ENCODE measurements around the gene PCSK5. TPM values are rescaled to one million over a fixed set of nuclear protein-coding genes. Genes with fewer than 3 reads are reported as not detected.

PCSK5 gene
- total RNA-seq, 1 donor from 2014 or later: 16.7 TPM

DNA sequence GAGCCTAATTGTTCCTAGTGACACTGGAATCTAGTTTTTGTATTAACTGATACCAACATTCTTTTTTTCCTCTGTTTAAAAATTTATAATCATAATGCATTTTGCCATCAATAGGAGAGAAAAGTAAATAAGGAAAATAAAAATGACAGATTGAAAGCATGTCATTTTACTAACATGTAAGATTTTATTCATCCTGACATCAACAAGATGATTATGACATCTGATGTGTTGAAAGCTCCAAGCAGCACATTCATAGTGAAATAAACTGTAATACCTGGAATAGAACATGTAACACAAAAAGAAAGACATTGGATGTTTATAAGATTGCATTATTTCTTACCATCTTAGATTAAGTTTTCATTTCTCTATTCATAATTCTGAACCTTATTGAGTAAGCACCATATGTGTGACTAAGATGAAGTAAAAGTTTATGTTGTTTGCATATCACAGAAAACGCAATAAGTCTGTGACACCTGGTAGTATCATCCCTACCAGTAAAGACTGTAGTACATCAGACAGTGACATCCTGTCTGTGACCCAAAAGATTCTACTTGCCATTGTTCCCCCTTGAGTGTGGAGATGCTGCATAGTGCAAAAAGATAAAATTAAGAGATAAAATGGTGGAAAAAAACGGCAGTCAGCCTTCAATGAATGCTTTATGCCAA lies 225.6 kb downstream of the PCSK5 start:
- Histone ChIP-seq H3K4me1 (ENCODE audit: control insufficient read depth in 3 of 3, insufficient read depth in 3 of 3, low read length in 3 of 3) (peaks cover 0 to 3% (median 0%) of the 10 kb centered on the region in 3 donors), H3K27ac (ENCODE audit: low read depth, low read length) (no peak overlapping the region), H3K4me3 (ENCODE audit: low read length in 3 of 3) (no peak overlapping the region), H3K9me3 (ENCODE audit: control insufficient read depth in 3 of 3, low read length in 3 of 3) (no peaks in the 10 kb centered on the region), H3K36me3 (ENCODE audit: control insufficient read depth in 3 of 3, insufficient read depth in 3 of 3, low read length in 3 of 3) (no peaks in the 10 kb centered on the region), H3K27me3 (ENCODE audit: control insufficient read depth in 3 of 3, insufficient read depth in 3 of 3, low read length in 3 of 3) (no peaks in the 10 kb centered on the region), H3K9ac (ENCODE audit: low read depth in 1 of 3, low read length in 3 of 3) (no peak overlapping the region)

DNA sequence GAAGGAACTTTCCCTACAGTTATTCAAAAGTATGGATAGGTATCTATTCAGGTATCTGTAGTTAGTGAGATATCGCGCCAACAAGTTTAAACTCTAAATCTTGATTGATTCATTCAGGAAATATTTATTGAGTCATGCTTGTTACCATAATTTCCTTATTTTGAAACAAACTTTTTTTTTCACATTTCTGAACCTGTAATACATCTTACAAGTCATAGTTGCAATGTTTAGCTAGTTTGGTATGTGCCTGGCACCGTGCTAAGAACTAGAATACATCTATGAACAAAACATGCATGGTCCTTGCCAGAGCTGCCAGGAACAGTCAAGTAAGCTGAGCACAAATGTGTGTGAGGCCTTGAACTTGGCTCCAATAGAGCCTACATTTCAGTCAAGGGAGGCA lies 226.4 kb downstream of the PCSK5 start:
- Histone ChIP-seq H3K27me3 (ENCODE audit: control insufficient read depth in 3 of 3, insufficient read depth in 3 of 3, low read length in 3 of 3) (no peaks in the 10 kb centered on the region), H3K36me3 (ENCODE audit: control insufficient read depth in 3 of 3, insufficient read depth in 3 of 3, low read length in 3 of 3) (no peaks in the 10 kb centered on the region), H3K4me1 (ENCODE audit: control insufficient read depth in 3 of 3, insufficient read depth in 3 of 3, low read length in 3 of 3) (peaks cover 0 to 3% (median 0%) of the 10 kb centered on the region in 3 donors), H3K9ac (ENCODE audit: low read depth in 1 of 3, low read length in 3 of 3) (no peak overlapping the region), H3K4me3 (ENCODE audit: low read length in 3 of 3) (no peak overlapping the region), H3K9me3 (ENCODE audit: control insufficient read depth in 3 of 3, low read length in 3 of 3) (no peaks in the 10 kb centered on the region), H3K27ac (ENCODE audit: low read depth, low read length) (no peak overlapping the region)

DNA sequence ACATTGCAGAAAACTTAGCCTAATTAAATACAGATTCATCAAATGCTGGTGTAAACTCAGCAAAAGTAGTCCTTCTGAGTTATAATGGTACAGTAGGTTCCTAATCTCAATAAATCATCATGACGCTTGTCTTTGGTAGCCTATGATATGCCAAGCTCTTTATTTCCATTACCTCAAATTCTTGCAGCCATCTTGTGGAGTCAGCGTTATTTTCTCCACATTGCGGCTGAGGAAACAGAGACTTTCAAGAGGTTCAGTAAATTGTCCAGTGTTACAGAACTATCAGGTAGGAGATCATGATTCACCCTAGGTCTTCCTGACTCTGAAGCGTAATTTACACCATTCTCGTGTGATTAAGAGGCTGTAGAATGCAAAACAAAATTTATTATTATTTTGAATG lies 237.2 kb downstream of the PCSK5 start:
- Histone ChIP-seq H3K9me3 (ENCODE audit: control insufficient read depth in 3 of 3, low read length in 3 of 3) (no peaks in the 10 kb centered on the region), H3K27ac (ENCODE audit: low read depth, low read length) (no peak overlapping the region), H3K4me3 (ENCODE audit: low read length in 3 of 3) (no peak overlapping the region), H3K27me3 (ENCODE audit: control insufficient read depth in 3 of 3, insufficient read depth in 3 of 3, low read length in 3 of 3) (no peaks in the 10 kb centered on the region), H3K9ac (ENCODE audit: low read depth in 1 of 3, low read length in 3 of 3) (no peak overlapping the region), H3K36me3 (ENCODE audit: control insufficient read depth in 3 of 3, insufficient read depth in 3 of 3, low read length in 3 of 3) (no peaks in the 10 kb centered on the region), H3K4me1 (ENCODE audit: control insufficient read depth in 3 of 3, insufficient read depth in 3 of 3, low read length in 3 of 3) (no peaks in the 10 kb centered on the region)

DNA sequence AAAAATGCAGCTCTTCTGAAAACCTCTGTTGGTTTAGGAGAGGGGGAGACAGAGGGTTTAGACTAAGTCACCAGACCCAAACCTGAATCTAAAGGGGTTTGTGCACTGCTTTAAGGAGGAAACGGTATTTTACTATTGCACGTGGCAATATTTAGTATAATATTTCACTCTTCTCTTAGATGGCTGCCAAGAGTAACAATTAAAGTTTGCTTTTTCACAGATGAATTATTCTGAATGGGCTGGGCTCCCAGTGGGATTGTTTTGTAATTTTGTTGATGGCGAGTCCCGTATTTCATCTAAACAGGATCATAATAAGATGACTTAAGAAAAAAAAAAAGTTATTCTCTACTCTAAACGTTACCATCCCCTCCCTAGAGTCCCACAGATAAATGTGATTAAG lies 245.4 kb downstream of the PCSK5 start:
- Histone ChIP-seq H3K27ac (ENCODE audit: low read depth, low read length) (no peak overlapping the region), H3K9me3 (ENCODE audit: control insufficient read depth in 3 of 3, low read length in 3 of 3) (no peaks in the 10 kb centered on the region), H3K4me1 (ENCODE audit: control insufficient read depth in 3 of 3, insufficient read depth in 3 of 3, low read length in 3 of 3) (no peaks in the 10 kb centered on the region), H3K4me3 (ENCODE audit: low read length in 3 of 3) (no peak overlapping the region), H3K36me3 (ENCODE audit: control insufficient read depth in 3 of 3, insufficient read depth in 3 of 3, low read length in 3 of 3) (no peaks in the 10 kb centered on the region), H3K9ac (ENCODE audit: low read depth in 1 of 3, low read length in 3 of 3) (no peak overlapping the region), H3K27me3 (ENCODE audit: control insufficient read depth in 3 of 3, insufficient read depth in 3 of 3, low read length in 3 of 3) (no peaks in the 10 kb centered on the region)

DNA sequence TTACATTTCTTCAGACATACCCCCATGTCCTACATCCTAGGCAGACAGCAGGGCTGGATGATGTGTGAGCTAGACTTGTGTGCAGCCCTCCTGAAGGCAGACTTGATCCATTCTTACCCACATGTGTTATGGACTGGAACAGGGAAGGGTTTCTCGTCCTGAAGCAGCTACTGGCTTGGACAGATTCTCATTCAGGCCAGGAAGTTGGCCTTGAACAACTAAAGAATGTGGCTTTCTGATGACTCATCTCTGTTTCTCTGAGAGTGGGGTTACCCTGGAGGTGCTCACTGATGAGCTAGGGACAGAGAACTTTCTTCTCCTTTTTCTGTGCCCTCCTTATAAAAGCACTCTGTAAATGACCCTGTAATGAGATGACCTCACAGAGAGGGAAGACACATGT lies 246.5 kb downstream of the PCSK5 start:
- Histone ChIP-seq H3K4me1 (ENCODE audit: control insufficient read depth in 3 of 3, insufficient read depth in 3 of 3, low read length in 3 of 3) (no peaks in the 10 kb centered on the region), H3K36me3 (ENCODE audit: control insufficient read depth in 3 of 3, insufficient read depth in 3 of 3, low read length in 3 of 3) (no peaks in the 10 kb centered on the region), H3K27ac (ENCODE audit: low read depth, low read length) (no peak overlapping the region), H3K9me3 (ENCODE audit: control insufficient read depth in 3 of 3, low read length in 3 of 3) (no peaks in the 10 kb centered on the region), H3K4me3 (ENCODE audit: low read length in 3 of 3) (no peak overlapping the region), H3K9ac (ENCODE audit: low read depth in 1 of 3, low read length in 3 of 3) (no peak overlapping the region), H3K27me3 (ENCODE audit: control insufficient read depth in 3 of 3, insufficient read depth in 3 of 3, low read length in 3 of 3) (no peaks in the 10 kb centered on the region)

DNA sequence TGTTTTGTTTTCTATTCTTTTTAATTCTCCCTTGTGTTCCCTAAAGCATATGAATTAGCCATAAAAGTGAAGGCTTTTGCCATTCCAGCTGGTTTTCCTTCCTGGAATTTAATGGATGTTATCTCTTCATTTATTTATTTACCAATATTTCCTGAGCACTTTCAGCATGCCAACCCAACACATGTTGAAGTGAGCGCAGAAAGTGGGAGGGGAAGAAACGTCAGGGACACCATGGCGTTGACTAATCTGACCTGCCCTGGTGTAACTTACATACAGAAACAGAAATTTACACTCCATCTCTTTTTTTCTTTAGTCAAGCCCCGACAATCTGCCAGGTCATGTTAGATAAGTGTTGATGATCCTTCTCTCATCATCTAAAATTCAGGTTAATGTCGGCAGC lies 247.5 kb downstream of the PCSK5 start:
- no peaks in the 10 kb centered on the region for H3K4me1 ChIP-seq (ENCODE audit: control insufficient read depth in 3 of 3, insufficient read depth in 3 of 3, low read length in 3 of 3)
- H3K4me3 ChIP-seq (ENCODE audit: low read length in 3 of 3): no peak overlapping the region
- no peak overlapping the region for H3K9ac ChIP-seq (ENCODE audit: low read depth in 1 of 3, low read length in 3 of 3)
- H3K27ac ChIP-seq (ENCODE audit: low read depth, low read length): no peak overlapping the region
- H3K27me3 ChIP-seq (ENCODE audit: control insufficient read depth in 3 of 3, insufficient read depth in 3 of 3, low read length in 3 of 3): no peaks in the 10 kb centered on the region
- no peaks in the 10 kb centered on the region for H3K36me3 ChIP-seq (ENCODE audit: control insufficient read depth in 3 of 3, insufficient read depth in 3 of 3, low read length in 3 of 3)
- no peaks in the 10 kb centered on the region for H3K9me3 ChIP-seq (ENCODE audit: control insufficient read depth in 3 of 3, low read length in 3 of 3)

DNA sequence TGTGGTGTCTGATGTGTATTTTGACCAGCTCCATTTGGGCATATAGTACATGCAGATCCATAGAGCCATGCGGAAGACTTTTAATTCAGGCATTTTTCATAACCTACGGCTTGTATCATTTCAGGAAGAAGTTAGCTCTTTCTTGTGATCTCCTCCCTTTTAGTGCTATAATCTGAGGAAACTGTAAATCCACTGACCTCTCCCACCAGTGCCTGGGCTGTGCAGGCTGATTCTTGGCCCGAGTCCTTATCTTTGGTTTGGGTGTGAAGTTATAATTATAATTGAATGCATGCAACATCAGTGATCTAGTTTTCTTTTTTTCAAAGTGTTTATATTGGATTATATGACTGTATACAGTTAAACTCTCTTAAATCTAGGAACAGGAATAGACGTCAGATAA lies 247.9 kb downstream of the PCSK5 start:
- H3K36me3 ChIP-seq (ENCODE audit: control insufficient read depth in 3 of 3, insufficient read depth in 3 of 3, low read length in 3 of 3): no peaks in the 10 kb centered on the region
- H3K27ac ChIP-seq (ENCODE audit: low read depth, low read length): no peak overlapping the region
- H3K4me1 ChIP-seq (ENCODE audit: control insufficient read depth in 3 of 3, insufficient read depth in 3 of 3, low read length in 3 of 3): no peaks in the 10 kb centered on the region
- no peak overlapping the region for H3K9ac ChIP-seq (ENCODE audit: low read depth in 1 of 3, low read length in 3 of 3)
- H3K9me3 ChIP-seq (ENCODE audit: control insufficient read depth in 3 of 3, low read length in 3 of 3): no peaks in the 10 kb centered on the region
- H3K27me3 ChIP-seq (ENCODE audit: control insufficient read depth in 3 of 3, insufficient read depth in 3 of 3, low read length in 3 of 3): no peaks in the 10 kb centered on the region
- no peak overlapping the region for H3K4me3 ChIP-seq (ENCODE audit: low read length in 3 of 3)

DNA sequence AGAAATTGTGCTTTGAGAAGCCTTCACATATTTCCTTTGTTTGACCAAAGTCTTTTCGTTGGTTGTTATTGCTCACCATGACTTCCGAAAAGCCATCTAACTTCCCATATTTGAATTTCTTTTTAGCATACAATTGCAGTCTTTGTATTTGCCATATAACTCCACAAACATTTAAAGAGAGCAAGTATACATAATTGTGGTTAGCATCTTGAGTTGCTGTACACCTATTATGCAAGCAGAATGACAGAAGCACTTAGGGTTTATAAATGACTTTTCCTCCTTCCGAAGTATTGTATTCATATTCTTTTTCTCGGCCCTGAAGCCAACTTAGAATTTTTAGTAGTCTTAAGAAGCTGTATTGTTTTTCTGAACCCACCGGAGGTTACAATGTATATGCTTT lies 253.4 kb downstream of the PCSK5 start:
- Histone ChIP-seq H3K4me3 (ENCODE audit: low read length in 3 of 3) (no peak overlapping the region), H3K9ac (ENCODE audit: low read depth in 1 of 3, low read length in 3 of 3) (no peak overlapping the region), H3K27ac (ENCODE audit: low read depth, low read length) (no peak overlapping the region), H3K9me3 (ENCODE audit: control insufficient read depth in 3 of 3, low read length in 3 of 3) (no peaks in the 10 kb centered on the region), H3K4me1 (ENCODE audit: control insufficient read depth in 3 of 3, insufficient read depth in 3 of 3, low read length in 3 of 3) (no peaks in the 10 kb centered on the region), H3K36me3 (ENCODE audit: control insufficient read depth in 3 of 3, insufficient read depth in 3 of 3, low read length in 3 of 3) (no peaks in the 10 kb centered on the region), H3K27me3 (ENCODE audit: control insufficient read depth in 3 of 3, insufficient read depth in 3 of 3, low read length in 3 of 3) (no peaks in the 10 kb centered on the region)

DNA sequence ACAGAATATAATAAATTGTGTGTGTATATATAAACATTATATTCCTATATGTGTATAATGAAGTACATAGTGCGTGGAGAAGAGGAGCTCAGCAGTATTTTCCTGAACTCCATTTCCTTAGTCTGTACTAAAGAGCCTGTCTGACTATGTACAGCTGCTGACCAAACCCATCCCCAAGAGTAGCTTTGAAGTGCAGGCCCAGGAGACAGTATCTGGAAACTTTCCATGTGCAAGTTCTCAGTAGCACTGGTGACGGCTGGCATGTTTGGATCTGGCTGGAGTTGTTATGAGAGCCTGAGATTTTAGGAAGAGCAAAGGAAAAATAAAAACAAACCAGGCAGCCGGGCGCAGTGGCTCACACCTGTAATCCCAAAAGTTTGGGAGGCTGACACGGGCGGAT lies 259.5 kb downstream of the PCSK5 start:
- H3K4me1 ChIP-seq (ENCODE audit: control insufficient read depth in 3 of 3, insufficient read depth in 3 of 3, low read length in 3 of 3): no peaks in the 10 kb centered on the region
- H3K4me3 ChIP-seq (ENCODE audit: low read length in 3 of 3): no peak overlapping the region
- H3K27me3 ChIP-seq (ENCODE audit: control insufficient read depth in 3 of 3, insufficient read depth in 3 of 3, low read length in 3 of 3): no peaks in the 10 kb centered on the region
- H3K9ac ChIP-seq (ENCODE audit: low read depth in 1 of 3, low read length in 3 of 3): no peak overlapping the region
- H3K27ac ChIP-seq (ENCODE audit: low read depth, low read length): no peak overlapping the region
- no peaks in the 10 kb centered on the region for H3K9me3 ChIP-seq (ENCODE audit: control insufficient read depth in 3 of 3, low read length in 3 of 3)
- no peaks in the 10 kb centered on the region for H3K36me3 ChIP-seq (ENCODE audit: control insufficient read depth in 3 of 3, insufficient read depth in 3 of 3, low read length in 3 of 3)

DNA sequence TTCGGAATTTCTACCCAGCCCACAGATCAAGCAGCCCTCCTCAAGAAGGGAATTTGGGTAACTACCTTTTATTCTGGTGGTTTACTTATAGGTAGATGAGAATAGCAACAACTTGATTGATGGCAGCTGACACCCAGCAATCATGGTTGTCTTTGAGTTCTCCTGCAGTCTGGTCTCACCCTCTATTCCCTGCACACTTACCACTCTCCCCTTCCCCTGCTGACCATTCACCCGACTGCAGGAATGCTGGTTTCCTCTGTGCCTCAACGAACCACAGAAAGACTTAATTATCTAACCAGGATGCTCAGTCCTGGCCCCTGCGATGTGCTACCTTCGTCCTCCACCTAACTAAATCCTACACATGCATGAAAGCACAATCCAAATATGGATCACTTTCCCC lies 260.8 kb downstream of the PCSK5 start:
- Histone ChIP-seq H3K27me3 (ENCODE audit: control insufficient read depth in 3 of 3, insufficient read depth in 3 of 3, low read length in 3 of 3) (no peaks in the 10 kb centered on the region), H3K9ac (ENCODE audit: low read depth in 1 of 3, low read length in 3 of 3) (no peak overlapping the region), H3K9me3 (ENCODE audit: control insufficient read depth in 3 of 3, low read length in 3 of 3) (no peaks in the 10 kb centered on the region), H3K4me3 (ENCODE audit: low read length in 3 of 3) (no peak overlapping the region), H3K36me3 (ENCODE audit: control insufficient read depth in 3 of 3, insufficient read depth in 3 of 3, low read length in 3 of 3) (no peaks in the 10 kb centered on the region), H3K4me1 (ENCODE audit: control insufficient read depth in 3 of 3, insufficient read depth in 3 of 3, low read length in 3 of 3) (no peaks in the 10 kb centered on the region), H3K27ac (ENCODE audit: low read depth, low read length) (no peak overlapping the region)

DNA sequence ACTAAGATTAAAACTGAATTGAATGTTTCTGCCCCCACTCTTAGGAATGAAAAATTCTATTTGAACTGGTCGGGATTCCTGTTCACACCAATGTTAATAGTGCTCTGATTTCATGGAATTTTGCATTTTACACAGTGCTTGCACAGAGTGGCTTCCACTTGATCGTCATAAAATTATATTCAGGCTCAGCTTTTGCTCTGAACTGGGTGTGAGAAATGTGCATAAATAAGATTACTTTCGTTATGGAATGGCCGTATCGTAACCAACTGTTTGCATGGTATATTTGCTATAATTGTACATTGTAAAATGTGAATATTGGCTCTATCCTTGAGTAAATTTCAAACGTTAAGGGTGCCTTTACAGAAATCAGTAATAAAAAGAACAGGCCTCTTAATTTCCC lies 262.9 kb downstream of the PCSK5 start:
- no peaks in the 10 kb centered on the region for H3K4me1 ChIP-seq (ENCODE audit: control insufficient read depth in 3 of 3, insufficient read depth in 3 of 3, low read length in 3 of 3)
- H3K27me3 ChIP-seq (ENCODE audit: control insufficient read depth in 3 of 3, insufficient read depth in 3 of 3, low read length in 3 of 3): no peaks in the 10 kb centered on the region
- H3K36me3 ChIP-seq (ENCODE audit: control insufficient read depth in 3 of 3, insufficient read depth in 3 of 3, low read length in 3 of 3): no peaks in the 10 kb centered on the region
- H3K4me3 ChIP-seq (ENCODE audit: low read length in 3 of 3): no peak overlapping the region
- H3K9ac ChIP-seq (ENCODE audit: low read depth in 1 of 3, low read length in 3 of 3): no peak overlapping the region
- no peak overlapping the region for H3K27ac ChIP-seq (ENCODE audit: low read depth, low read length)
- H3K9me3 ChIP-seq (ENCODE audit: control insufficient read depth in 3 of 3, low read length in 3 of 3): no peaks in the 10 kb centered on the region
